Amniotic stem cell (primary cell): ENCODE results near the gene IL10.

Source experiments
- DNase-seq: peaks from one replicate; lab custom pipeline; 2025; lab: John Stamatoyannopoulos, UW

IL10 gene

GRCh38 chr1:206772243-206772937, at the start of gene IL10:
IL10 (minus strand) TSS chr1:206772494; CDS start chr1:206772435, 59 bp downstream.
- no peak for DNase-seq

DNA sequence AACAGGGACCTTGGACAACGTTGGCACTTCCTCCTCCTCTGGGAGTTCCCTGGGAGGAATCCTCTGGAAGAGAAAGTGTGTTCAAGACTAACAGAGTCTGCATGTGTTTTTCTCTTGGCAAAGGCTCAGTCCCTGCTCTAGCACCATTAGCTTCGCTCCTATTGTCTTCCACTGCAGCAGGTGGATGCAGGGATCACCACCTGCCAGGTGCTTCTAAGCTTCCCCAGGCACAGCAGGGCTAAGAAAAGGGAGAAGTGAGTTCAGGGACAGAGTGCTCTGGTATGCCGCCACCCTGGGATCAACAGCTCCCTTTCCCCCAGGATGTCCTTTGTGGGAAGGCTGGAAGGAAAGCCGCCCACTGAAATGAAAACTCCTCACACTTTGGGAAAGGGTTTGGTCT, 49.2 kb upstream of the IL10 start:
- DNase-seq, result no peak

DNA sequence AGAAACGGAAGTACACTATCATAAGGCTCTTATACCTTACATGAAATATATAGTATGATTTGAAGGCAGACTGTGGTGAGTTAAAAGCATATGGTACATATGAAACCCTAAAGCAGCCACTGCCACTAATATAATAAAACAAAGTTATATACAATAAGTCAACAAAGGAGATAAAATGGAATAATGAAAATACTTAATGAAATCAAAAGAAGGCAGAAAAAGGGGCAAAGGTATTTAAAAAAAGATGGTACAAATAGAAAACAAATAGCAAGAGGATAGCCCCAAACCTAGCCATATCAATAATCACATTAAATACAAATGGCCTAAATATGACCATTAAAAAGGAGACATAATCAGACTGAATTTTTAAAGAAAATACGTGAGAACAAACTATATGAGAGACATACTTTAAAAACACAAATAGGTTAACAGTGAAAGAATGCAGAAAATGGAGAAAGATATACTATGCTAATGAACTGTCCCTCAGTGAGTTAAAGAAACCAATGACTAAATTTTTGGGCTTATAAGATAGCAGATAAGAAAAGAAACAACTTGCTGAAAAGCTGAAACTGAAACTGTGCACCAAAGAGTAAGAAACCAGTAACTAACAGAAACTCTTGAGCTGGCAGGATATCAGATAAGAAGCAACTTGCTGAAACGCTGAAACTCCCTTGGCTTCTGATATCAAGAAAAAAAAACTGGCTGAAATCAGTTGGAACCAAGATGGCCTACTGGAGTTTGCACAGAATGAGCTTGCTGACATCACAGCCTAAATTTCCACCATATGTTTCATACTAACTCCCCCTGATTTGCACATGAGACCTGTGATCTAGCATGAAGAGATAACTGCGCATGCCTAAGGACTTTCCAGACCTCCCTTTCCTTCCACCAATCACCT, 44.3 kb upstream of the IL10 start:
- no peak for DNase-seq

DNA sequence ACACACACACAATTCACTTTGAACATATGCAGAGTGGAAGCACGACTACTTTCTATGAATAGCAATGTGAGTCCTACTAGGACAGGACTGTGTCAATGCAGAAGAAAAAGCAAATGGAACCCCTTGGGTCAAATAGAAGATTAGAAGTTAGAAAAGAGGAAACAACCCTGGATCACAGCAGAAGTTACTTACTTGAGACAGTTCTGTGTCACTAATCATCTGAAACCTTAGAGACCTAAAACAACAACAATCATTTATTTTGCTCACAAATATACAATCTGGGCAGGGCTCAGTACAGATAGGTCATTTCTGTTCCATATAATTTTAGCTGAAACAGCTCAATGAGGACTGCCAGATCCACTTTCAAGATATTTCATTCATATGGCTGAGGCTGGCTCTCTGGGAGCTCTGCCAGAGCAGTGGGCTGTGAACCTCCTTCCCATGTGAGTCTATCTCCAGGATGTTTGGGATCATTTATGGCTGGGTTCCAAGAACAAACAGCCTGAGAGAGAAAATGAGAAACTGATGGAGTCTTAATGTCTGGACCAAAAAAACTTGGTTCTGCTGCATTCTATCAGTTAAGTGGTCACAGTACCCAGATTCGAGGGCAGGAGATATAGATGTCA, 42.5 kb upstream of the IL10 start:
- DNase-seq, result no peak

GRCh38 chr1:206812471-206812870, 40.2 kb upstream of the IL10 start:
- DNase-seq, result no peak

GRCh38 chr1:206809504-206810084, 37.3 kb upstream of the IL10 start:
- no peak for DNase-seq

- no peak for DNase-seq
Observed at GRCh38 chr1:206808615-206809014, 36.3 kb upstream of the IL10 start.

- DNase-seq, result no peak
Observed at GRCh38 chr1:206805357-206805756, 33.1 kb upstream of the IL10 start.

DNA sequence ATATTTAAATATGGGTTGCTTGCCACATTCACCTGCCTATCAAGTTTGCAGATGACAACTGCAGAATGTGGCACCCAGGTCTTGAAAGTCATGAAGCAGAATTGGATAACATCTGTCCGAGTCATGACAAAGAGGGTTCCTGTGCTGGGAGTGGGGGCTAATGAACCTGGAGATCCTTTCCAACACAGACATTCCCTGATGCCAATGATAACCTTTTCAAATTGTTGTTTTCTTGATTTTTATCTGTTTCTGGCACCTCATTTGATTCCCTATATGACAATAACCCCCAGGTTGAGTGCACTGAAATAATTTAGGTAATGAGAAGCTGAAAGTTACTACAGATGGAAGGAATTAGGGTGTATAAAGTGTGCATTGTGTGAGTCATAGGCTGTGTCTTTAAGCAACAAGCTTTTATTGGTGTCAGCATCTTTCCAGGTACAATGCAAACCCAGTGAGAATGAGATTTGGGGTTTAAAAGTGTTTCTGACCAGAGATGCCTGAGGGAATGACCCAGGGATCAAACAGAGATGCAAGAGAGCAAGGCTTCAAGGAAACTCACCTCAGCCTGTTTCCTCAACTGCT, 32.0 kb upstream of the IL10 start:
- DNase-seq, result no peak

DNA sequence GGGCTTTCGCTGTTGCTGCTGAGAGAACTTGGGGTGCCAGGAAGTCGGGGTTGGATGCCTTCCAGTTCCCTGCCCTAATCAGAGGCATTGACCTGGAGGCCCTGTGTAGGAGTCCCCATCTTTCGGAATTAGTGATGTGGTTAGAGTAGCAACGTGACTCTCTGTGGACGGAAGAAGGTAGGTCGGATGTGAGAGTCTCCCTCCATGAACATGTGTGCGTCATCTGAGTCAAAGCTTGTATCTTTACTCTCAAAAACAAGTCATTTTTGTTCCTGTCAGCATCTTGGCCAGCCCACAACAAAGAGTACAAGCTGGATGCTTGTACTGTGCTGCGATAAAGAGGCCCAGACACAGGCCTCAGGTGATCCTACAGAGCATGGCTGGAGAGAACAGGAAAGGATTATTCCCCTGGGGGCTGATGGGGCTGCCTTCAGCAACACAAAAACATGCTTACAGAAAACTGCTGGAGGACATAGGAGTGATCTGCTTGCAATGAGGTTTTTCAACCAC, 31.0 kb upstream of the IL10 start:
- DNase-seq, result no peak

- DNase-seq, result no peak
Observed at GRCh38 chr1:206802401-206802800, 30.1 kb upstream of the IL10 start.

DNA sequence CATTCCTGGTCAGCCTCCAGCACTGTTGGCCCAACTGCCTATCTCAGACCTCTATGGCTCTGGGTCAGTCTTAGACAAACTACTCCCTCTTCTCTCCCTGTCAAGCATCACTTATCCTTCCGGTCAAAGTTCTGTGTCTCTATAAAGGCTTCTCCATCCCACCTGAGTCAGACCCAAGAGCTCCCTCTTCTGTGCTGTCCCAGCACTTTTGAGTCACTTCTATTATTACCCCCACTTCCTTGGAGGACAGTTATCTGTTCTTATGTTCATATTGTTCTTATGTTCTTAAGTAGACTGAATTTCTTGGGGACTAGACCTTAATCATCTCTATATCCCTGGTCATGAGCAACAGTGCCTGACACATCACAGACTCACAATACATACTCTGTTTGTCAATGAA, 29.2 kb upstream of the IL10 start:
- DNase-seq, result no peak

DNA sequence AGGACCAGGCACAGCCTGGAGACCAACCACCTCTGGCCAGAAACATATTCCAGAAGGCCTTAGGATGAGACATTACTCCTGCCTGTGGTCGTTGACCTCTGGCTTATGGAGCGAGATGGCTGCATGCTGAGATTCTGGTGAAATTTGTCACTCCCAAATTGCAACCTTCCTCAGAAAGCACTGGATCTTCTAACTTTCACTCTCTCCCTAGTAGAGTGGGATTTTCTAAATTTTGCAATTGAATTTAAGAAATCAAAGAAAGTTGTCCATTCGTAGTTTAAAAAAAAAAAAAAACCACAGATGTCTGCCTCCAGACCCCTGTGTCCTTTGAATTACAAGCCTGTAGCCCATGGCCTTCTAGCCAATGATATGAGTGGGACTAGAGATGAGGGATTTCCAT, 28.6 kb upstream of the IL10 start:
- no peak for DNase-seq

- DNase-seq, result no peak
Observed at GRCh38 chr1:206800411-206800810, 28.1 kb upstream of the IL10 start.

GRCh38 chr1:206799311-206799710, 27.0 kb upstream of the IL10 start:
- DNase-seq, result no peak

DNA sequence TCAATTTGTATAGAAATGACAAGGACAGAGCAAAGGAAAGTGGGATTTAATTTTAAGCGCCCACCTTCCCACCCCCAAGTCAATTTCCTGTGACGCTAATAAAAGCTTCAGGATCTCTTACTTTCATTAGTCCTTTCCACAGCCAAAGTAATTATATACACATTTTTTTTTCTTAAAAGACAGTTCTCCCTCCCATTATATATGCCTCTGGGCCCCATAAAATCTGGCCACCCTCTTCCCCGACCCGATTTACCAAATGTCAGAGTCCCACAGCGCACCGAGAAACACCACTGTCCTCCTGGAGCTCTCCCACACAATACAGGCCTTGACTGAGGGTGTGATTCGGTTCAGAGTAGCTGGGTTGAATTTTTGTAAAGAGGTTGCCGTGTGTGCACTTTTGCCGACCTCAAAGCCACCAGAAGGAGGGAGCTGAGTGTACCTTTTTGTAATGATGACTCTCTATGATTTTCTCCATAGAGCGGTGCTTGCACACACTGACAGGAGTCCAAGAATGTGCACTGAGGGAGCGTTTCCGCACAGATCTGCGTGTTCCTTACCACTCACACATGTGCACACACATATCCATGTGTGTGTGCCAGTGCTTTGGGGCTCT, 26.2 kb upstream of the IL10 start:
- DNase-seq, result no peak

DNA sequence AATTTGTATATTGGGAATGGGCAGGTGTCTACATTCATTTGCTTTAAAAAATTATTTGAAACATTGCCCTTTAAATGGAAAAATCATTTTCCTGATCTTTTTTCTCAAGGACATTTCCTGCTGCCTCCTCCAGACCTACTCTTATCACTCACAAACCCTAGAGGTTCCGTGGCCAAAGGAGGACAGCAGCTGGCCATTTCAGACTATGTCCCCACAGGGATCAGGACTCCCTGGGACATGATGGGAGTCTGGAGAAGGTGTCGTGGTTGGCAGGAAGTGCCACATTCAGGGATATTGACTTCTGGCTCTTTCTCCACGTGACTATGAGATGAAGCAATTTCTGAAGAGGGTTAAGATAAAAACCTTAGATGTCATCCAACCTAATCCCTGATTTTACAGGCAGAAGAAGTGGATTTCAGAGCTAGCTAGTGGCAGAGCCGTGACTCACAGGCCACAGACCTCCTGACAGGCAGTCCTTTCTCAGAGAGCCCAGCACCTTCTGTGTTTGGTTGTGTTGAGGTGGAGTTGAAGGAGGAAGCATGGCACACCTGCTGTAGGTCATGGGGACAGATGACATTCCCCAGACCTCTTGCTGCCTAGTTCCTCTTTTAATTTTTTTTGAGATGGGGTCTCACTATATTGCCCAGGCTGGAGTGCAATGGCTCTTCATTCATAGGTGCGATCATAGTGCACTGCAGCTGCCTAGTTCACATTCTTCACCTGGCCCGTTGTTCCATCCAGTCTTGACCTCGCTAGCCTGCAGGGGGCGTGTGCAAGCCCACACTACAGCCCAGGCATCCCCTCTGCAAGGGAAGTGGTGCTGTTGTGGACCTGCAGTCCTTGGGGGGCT, 25.5 kb upstream of the IL10 start:
- DNase-seq, result no peak

DNA sequence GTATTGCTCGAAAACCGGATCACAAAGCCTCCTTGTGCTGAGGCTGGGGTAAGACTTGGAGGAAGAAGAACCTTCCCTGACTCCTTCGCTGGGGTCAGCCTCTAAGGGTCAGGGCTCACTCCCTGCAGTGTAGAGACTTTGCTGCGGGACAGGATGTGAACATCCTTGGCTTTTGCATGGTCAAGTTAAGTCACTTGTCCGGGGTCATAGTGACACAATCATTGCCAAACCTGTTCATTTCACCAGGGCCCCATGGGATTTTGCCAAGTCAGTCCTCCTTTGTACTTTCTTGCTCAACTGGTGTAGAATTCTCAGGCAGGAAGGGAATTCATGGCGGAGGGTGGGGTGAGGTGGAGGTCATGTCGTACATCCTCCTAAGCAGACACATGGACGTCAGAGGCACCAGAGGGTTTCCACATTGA, 24.7 kb upstream of the IL10 start:
- DNase-seq, result no peak

DNA sequence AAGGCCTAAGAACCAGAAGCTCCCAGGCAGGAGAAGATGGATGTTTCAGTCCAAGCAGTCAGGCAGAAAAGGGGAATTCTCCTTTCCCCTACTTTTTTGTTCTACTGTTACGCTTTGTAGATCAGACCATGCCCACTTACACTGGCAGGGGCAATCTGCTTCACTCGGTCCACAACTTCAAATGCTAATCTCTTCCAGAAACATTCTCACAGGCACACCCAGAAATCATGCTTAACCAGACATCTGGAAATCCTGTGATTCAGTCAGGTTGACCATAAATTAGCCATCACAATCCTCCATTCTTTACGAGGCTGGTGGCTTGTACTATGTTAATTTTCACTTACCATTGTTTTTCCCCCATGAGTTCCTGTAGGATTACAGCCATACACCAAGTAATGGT, 23.8 kb upstream of the IL10 start:
- DNase-seq, result no peak

- no peak for DNase-seq
Observed at GRCh38 chr1:206794294-206794908, 22.1 kb upstream of the IL10 start.
